GM18511 (cell line): Measurements from ENCODE around the gene PHETA1.

ENCODE experiments used
- ATAC-seq: cut with Tn5 transposase; IDR thresholded peaks from one replicate; pipeline ENCODE4 v1.9.1; 2021; ENCODE audit warnings: mild to moderate bottlenecking, moderate library complexity; ENCODE audit not compliant: unreplicated experiment

The PHETA1 gene

DNA sequence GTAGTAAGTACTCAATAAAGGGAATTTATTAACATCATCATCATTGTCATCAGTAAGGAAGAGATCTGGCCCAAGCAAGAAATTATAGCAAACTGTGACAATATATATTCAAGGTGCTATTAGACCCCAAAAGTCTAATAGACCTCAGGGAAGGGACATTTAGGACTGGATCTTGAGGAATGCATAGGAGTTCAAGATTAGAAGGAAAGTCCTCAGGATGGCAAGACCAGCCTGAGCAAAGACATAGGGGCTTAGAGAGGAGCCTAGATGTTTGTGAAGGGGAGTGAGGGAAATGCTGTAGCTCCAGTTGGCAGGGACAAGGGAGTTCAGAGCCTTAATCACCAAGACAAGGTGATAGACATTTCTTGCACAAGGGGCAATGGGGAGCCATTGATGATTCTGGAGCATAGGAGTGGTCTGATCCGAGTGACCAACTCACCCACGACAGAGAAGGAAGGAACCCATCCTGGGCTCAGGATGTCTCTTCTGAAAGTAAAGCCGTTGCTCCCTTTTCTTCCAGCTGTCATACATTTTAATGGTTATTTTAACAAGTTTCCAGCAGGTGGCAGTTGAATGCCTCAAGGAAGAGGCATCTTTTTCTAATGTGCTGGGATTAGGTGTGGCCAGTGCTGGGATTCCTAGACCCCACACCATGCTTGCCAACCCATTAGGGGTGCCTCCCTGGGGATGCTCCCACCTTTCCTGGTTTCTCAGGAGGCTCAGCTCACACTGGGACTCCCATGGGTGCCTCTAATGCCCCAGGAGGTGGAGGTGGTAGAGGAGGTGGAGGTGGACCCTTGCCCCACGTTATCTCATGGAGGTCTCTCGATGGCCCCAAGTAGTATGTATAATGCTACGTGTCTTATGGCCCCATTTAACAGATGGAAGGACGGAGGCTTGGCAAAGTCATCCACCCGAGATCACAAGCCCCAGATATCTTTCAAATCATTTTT, 37.8 kb downstream of the PHETA1 start:
- no peak for ATAC-seq

GRCh38 chr12:111328138-111328537, 40.8 kb downstream of the PHETA1 start:
- no peak for ATAC-seq

- no peak for ATAC-seq
Measured at GRCh38 chr12:111327474-111327873, 41.4 kb downstream of the PHETA1 start.

- ATAC-seq: no peak
Measured at GRCh38 chr12:111322336-111323250, 46.3 kb downstream of the PHETA1 start.

DNA sequence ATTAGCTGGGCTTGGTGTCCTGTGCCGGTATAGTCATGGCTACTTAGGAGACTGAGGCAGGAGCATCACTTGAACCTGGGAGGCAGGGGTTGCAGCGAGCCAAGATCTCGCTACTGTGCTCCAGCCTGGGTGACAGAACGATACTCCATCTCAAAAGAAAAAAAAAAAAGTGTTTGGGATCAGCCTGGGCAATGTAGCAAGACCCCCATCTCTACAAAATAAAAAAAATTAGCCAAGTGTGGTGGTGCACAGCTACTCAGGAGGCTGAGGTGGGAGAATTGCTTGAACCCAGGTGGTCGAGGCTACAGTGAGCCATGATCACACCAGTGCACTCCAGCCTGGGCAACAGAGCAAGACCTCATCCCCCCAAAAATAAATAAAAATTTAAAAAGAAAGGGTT, 47.6 kb downstream of the PHETA1 start:
- no peak for ATAC-seq

DNA sequence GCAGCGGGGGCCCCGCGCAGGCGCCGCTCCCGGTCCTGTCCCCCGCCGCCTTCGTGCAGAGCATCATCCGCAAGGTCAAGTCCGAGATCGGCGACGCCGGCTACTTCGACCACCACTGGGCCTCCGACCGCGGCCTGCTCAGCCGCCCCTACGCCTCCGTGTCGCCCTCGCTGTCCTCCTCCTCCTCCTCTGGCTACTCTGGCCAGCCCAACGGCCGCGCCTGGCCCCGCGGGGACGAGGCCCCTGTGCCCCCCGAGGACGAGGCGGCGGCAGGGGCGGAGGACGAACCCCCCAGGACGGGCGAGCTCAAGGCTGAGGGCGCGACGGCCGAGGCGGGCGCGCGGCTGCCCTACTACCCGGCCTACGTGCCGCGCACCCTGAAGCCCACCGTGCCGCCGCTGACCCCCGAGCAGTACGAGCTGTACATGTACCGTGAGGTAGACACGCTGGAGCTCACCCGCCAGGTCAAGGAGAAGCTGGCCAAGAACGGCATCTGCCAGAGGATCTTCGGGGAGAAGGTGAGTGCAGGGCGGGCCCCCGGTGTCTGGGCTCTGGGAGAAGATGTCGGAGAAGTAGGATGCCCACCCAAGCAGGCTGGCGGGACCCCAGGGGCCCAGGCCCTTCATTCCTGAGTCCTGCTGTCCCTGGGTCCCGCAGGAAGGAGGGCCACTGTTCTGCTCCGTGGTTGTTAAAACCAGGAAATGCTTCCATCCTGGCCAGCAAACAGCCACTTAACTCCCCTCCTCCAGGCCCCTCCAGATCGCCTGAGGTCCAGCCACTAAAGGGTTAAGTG, 48.4 kb downstream of the PHETA1 start:
- ATAC-seq: no peak

DNA sequence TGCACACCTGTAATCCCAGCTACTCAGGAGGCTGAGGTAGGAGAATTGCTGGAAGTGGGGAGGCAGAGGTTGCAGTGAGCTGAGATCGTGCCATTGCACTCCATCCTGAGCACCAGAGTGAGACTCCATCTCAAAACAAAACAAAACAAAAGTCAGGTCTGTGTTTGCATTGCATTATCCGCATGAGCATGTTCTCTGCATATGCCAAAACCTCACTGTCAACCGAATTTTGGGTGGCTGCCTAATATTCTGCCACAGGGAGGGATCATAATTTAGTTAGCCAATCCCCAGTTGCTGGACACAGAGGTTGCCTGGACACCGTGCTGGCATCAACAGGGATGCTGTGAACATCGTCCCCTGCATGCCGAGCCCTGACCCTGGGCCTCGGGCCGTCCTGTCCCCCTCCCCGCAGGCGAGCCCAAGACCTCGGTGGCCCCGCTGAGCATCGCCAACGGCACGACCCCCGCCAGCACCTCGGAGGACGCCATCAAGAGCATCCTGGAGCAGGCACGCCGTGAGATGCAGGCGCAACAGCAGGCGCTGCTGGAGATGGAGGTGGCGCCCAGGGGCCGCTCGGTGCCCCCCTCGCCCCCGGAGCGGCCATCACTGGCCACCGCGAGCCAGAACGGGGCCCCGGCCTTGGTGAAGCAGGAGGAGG, 49.2 kb downstream of the PHETA1 start:
- ATAC-seq: no peak

DNA sequence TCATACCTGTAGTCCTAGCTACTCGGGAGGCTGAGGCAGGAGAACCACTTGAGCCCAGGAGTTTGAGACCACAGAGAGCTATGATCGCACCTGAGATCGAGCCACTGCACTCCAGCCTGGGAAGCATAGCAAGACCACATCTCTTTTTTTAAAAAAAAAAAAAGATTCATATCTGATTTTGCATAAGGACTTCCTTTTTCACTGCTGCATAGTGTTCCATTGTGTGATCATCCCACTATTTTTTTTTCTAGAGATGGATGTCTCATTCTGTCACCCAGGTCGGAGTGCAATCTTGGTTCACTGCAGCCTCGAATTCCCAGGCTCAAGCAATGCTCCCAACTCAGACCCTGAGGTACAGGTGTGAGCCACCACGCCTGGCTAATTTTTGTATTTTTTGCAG, 50.4 kb downstream of the PHETA1 start:
- ATAC-seq: no peak

DNA sequence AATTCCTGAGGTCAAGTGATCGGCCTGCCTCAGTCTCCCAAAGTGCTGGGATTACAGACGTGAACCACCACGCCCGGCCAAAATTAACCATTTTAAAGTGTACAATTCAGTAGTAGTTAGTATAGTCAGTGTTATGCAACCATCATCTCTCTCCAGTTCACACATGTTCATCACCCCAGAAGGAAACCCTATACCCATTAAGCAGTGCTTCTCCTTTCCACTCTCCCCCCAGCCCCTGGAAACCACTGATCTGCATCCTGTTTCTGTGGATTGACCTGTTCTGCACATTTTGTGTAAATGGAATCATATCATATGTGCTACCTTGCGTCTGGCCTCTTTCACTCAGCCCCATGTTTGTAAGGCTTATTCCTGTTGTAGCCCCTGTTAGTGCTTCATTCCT, 52.2 kb downstream of the PHETA1 start:
- ATAC-seq: no peak

GRCh38 chr12:111314953-111315539, 53.8 kb downstream of the PHETA1 start:
- ATAC-seq: no peak

DNA sequence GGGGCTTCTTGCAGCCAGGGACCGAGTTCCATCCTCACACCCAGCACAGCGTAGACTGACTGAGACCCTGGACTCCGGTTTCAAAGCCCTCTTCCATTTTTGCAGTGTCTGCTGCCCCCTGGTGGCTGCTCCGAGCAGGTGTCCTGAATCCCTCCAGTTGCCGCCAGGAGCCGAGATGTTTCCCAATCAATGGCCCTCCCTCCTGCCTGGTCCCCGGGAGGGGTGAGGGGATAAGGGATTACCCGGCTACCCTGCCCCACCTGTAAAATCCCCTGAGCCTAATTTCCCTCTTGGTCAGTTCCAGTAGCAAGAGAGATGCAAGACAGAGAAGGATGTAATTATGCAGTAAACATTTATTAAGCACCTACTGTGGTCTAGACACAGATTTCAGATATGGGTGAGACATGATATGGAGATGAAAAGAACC, 55.0 kb downstream of the PHETA1 start:
- ATAC-seq: no peak

- ATAC-seq: no peak
Measured at GRCh38 chr12:111312708-111313107, 56.2 kb downstream of the PHETA1 start.

DNA sequence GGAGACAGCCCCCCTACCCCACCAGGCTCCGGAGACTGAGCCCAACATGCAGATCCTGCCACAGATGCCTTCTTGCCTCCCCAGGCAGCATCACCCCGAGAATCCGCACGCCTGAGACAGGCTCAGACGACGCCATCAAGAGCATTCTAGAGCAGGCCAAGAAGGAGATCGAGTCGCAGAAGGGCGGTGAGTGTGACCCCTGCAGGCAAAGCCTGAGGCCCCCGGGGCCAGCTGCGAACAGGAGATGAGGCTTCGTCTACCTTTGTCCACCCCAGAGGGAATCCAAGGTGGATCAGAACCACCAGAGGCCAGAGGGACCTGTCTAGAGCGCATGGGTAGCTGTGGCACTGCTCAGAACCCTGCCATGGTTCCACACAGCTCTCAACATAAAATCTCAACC, 56.9 kb downstream of the PHETA1 start:
- no peak for ATAC-seq

DNA sequence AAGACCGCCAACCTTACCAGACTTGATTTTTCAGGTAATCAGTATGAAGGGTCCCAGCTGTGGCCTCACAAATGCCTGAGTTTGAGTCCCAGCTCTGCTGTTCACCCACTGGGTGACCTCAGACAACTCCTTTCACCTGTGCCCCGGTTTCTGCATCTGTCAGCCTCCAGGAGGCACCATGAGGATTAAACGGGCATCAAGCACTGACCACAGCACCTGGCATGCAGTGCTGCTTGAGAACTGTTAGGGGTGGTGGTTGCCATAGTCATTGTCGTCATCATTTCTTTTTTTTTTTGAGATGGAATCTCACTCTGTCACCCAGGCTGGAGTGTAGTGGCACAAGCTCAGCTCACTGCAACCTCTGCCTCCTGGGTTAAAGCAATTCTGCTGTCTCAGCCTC, 57.9 kb downstream of the PHETA1 start:
- ATAC-seq: no peak
